Measurements from ENCODE around the gene NRAP. TPM values are rescaled to one million over a fixed set of nuclear protein-coding genes. Genes with fewer than 3 reads are reported as not detected.

The NRAP gene
- polyA plus RNA-seq, 1 of the 3 experiments (the other 2 are of a cell fraction), result not detected

Other genes with a start within 250 kb of the NRAP start
- gene HABP2, start 111.0 kb downstream of the NRAP start, polyA plus RNA-seq (2012; rRNA removed), result not detected in 2 replicates
- gene CASP7, start 15.9 kb upstream of the NRAP start, polyA plus RNA-seq (2012; rRNA removed), result 13.6 and 15.1 TPM in 2 replicates
- gene PLEKHS1, start 87.6 kb upstream of the NRAP start, polyA plus RNA-seq (2012; rRNA removed), result not detected in 2 replicates
- gene DCLRE1A, start 190.0 kb upstream of the NRAP start, polyA plus RNA-seq (2012; rRNA removed), result 2.6 and 4.0 TPM in 2 replicates
- 2.8 and 3.4 TPM in 2 replicates for gene NHLRC2, start 190.6 kb upstream of the NRAP start, polyA plus RNA-seq (2012; rRNA removed)